Urothelium cell line (cell line): ENCODE results near the gene COL18A1.

ENCODE experiments used
- DNase-seq: peaks from one replicate; pipeline ENCODE4 v3.0.0; 2011; ENCODE audit warnings: low spot score, mixed read lengths
- FAIRE-seq: peaks from 2 replicates; lab custom pipeline; 2011; peaks lifted over from hg19 to GRCh38; lab: Jason Lieb, UNC

The COL18A1 gene

DNA sequence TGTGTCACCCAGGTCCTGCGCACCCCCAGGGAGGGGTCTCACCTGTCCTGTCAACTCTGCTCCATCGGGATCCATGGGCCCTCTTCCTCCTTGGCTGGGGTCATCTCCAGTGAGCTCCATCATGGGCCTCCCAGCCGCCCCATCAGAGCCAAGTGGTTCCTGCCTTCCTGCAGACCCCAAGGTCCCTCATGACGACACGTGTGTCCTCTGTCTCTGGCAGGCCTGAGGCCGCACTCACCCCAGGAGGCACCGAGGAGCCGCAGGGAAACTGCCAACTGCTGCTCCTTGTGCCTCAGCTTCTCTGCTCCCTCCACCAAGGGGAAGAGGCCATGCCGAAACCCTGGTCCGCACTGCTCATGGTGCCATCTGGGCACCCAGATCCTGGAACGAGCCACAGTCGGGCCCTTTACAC is 46.8 kb downstream of the COL18A1 start:
- FAIRE-seq (no peak), DNase-seq (no peak)

DNA sequence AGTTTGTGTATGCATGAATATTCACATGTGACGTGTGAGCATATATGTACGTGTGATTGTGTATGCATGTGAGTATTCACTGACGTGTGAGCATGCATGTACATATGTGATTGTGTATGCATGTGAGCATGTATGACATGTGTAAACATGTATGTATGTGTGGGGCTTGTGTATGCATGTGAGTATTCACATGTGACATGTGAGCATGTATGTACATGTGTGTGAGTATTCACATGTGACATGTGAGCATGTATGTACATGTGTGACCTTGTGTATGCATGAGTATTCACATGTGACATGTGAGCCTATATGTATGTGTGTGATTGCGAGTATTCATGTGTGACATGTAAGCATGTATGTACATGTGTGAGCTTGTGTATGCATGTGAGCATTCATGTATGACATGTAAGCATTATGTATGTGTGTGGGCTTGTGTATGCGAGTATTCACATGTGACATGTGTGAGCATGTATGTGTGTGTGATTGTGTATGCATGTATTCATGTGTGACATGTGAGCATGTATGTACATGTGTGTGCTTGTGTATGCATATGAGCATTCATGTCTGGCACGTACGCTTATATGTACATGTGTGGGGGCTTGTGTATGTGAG is 47.8 kb downstream of the COL18A1 start:
- DNase-seq (no peak), FAIRE-seq (peak; percentile 98)

DNA sequence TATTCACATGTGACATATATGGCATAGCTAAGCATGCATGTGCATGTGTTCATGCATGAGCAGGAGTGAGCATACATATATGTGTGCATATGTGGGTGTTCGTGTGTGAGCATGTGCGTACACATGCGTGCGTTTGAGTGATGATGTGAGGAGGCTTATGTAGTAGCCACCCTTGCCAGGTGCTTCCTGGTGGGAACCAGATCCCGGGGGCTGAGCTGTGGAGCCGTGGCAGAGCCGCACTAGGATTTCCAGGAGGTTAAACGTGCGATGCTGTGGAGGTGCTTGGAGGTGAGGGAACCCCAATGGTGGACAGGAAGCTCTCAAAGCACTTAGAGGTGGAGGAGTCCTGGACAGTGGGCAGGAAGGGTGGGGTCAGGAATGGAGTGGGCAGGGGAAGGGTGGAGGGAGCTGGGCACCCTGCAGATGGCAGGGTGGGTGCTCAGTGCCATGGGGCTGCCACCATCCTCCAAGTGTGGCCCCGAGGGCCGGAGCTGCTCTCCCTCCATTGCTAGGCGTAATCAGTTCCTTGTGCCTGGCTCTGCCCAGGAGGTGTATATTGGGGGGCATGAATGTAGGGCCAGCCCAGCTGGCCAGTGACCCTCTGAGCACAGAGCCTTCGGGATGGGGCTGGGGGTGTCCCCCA is 48.5 kb downstream of the COL18A1 start:
- DNase-seq (no peak), FAIRE-seq (no peak)

DNA sequence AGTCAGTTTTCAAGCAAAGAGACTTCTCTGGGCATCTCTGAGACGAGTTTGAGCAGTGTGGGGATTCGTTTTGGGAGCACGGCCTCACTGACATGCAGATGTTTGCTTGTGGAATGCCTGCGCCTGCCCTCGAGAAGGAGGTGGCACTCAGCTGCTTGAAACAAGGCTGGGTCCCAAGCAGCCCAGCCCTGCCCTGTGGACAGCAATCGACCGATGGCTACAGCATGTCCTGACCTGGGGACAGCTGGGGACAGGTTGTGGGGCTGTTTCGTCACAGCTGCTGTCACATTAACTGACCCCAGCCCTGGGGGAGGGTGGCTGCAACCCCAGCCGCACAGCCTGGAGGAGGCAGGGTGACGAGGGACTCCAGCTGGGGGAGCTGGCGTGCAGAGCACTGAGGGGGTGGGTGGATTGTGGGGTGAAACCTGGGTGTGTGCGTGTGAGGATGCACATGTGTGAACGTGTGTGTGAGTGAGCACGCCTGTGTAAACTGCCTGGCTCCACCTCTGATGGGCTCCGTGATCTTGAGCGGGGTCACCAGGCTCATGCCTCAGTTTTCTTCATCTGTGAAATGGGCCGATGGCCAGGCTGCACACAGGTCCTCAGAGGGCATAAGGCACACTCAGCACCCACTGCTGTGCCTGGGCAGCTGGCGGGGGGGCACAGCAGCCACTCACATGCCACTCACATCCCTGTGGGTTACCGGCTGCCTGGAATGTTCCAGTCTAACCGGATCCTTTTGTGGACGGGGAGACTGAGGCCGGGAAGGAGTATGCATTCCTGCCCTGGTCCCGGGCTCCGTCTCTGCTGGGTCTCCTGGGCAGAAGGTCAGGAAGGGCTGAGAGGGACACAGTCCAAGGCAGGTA is 49.3 kb downstream of the COL18A1 start:
- DNase-seq = no peak
- FAIRE-seq = peak; percentile 79

DNA sequence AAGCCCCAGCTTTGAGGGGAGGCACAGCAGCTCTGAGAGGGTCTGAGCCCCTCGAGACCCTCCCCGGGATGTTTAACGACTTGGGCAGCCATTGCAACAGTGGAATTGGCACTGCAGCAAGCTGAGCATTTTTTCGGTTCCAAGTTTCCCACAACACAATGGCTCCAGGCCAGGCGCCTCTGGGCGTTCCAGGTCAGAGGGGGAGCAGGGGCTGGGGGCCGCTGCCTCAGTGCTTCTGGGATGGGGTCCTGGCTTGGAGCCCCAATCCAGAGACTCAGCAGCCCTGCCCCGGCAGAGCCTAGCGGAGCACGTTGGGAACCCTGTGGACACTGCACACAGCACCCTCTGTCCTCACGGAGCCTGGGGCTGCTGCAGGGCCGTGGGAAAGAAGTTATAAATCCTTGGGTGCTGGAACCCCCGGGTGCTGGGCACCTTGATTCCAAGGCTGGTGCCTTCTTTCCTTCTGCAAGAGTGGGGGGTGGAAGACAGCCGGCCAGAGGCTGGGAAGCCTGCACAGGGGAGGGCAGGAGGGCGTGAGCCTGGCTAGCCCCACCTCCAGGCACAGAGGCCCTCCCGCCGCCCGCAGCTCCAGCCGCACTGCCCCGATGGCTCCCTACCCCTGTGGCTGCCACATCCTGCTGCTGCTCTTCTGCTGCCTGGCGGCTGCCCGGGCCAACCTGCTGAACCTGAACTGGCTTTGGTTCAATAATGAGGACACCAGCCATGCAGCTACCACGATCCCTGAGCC is 50.1 kb downstream of the COL18A1 start:
- FAIRE-seq = peak; percentile 86
- peak; percentile 85 for DNase-seq

DNA sequence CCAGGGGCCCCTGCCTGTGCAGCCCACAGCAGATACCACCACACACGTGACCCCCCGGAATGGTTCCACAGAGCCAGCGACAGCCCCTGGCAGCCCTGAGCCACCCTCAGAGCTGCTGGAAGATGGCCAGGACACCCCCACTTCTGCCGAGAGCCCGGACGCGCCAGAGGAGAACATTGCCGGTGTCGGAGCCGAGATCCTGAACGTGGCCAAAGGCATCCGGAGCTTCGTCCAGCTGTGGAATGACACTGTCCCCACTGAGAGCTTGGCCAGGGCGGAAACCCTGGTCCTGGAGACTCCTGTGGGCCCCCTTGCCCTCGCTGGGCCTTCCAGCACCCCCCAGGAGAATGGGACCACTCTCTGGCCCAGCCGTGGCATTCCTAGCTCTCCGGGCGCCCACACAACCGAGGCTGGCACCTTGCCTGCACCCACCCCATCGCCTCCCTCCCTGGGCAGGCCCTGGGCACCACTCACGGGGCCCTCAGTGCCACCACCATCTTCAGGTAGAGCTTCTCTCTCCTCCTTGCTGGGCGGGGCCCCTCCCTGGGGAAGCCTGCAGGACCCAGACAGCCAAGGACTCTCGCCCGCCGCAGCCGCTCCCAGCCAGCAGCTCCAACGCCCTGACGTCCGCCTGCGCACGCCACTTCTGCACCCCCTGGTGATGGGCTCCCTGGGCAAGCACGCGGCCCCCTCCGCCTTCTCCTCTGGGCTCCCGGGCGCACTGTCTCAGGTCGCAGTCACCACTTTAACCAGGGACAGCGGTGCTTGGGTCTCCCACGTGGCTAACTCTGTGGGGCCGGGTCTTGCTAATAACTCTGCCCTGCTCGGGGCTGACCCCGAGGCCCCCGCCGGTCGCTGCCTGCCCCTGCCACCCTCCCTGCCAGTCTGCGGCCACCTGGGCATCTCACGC is 51.0 kb downstream of the COL18A1 start:
- DNase-seq (no peak), FAIRE-seq (no peak)

DNA sequence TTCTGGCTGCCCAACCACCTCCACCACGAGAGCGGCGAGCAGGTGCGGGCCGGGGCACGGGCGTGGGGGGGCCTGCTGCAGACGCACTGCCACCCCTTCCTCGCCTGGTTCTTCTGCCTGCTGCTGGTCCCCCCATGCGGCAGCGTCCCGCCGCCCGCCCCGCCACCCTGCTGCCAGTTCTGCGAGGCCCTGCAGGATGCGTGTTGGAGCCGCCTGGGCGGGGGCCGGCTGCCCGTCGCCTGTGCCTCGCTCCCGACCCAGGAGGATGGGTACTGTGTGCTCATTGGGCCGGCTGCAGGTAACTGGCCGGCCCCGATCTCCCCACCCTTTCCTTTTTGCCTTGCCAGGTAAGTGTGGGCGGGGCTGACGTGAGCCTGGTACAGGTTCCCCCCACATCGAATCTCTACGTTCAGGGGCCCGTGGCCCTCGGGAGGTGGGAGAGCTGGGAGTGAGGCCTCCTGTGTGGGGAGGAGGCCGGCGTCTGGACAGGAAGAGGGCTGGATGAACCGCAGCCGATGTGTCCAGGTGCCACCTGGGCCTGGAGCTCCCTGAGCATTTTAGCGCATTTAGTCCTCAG is 51.7 kb downstream of the COL18A1 start:
- no peak for FAIRE-seq
- DNase-seq = no peak

DNA sequence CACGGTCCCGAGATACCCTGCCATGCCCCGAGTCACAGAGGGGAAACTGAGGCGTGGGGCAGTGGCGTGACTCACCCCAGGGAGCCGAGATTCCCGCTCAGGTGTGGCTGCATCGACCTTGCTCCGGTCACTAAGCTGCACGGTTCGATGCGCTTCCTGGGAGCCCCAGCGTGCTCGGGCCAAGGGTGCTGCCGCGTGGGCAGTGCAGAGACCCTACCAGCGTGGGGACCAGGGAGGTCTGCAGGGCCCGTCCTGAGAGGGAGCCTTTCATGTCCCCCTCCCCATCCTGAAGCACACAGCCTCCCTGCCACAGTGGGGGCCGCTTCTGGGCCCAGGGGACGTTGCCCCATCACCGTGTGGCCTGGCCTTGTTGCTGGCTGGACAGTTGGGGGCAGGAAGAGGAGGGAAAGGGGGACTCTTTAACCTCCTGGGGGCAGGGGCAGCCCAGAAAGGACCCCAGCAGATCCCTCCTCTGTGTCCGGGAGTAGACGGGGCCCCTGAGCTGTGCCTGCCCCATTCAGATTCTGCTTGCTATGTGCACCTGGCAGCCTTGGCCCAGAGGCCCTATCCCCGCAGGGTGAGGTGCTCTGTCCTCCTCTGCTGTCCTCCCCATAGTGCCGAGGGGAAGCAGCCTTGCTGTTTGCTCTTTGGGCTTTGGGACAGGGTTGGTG is 52.3 kb downstream of the COL18A1 start:
- FAIRE-seq = no peak
- no peak for DNase-seq

DNA sequence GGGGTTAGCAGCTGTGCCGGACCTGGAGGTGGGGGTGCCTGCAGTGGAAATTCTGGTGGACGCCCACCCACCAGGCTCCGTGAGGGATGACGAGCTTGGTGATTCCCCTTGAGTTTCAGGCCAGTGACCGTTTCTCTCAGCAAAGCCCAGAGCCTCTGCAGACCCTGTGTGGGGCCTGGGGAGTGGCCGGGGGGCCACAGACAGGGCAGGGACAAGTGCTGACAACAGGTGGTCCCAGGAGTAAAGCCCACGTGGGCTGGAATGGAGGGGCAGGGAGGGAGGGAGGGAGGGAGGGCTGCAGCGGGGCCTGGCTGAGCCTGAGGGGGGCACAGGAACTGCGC is 52.8 kb downstream of the COL18A1 start:
- FAIRE-seq (no peak), DNase-seq (no peak)

DNA sequence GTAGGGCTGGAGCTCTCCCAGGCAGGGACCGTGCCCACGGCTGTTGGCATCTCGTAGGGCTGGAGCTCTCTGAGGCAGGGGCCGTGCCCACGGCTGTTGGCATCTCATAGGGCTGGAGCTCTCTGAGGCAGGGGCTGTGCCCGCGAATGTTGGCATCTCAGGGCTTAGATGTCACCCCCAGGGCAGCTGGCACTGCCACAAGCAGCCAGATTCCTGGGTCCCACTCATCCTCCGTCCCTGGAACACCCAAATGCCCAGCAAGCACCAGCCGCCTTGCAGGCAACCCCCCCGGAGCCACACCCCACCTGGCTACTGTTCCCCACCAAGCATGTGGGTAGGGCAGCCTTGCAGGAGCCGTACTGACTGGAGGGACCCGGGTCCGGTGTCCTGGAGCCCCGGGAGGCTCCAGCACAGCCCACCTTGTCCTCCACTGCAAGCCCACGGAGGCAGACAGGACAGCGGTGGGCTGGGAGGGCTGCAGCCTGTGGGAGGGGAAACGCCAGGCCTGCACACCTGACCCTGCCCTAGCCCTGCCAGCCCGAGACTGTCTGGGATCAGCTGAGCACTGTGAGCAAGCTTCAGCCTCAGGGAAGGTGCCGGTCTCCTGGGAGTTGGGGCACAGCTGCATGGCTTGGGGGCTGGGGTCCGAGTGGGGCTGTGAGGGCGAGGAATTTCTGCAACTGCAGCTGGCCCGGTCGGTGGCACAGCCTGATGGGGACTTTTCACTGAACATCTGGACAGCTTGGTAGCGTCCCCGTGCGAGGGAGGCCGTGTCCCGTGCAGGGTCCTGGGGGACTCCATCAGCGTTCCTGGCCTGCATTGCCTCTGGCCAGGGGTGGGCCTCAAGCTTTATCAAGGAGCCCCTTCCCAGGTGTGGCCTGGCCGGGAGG is 53.6 kb downstream of the COL18A1 start:
- DNase-seq = no peak
- FAIRE-seq = no peak

DNA sequence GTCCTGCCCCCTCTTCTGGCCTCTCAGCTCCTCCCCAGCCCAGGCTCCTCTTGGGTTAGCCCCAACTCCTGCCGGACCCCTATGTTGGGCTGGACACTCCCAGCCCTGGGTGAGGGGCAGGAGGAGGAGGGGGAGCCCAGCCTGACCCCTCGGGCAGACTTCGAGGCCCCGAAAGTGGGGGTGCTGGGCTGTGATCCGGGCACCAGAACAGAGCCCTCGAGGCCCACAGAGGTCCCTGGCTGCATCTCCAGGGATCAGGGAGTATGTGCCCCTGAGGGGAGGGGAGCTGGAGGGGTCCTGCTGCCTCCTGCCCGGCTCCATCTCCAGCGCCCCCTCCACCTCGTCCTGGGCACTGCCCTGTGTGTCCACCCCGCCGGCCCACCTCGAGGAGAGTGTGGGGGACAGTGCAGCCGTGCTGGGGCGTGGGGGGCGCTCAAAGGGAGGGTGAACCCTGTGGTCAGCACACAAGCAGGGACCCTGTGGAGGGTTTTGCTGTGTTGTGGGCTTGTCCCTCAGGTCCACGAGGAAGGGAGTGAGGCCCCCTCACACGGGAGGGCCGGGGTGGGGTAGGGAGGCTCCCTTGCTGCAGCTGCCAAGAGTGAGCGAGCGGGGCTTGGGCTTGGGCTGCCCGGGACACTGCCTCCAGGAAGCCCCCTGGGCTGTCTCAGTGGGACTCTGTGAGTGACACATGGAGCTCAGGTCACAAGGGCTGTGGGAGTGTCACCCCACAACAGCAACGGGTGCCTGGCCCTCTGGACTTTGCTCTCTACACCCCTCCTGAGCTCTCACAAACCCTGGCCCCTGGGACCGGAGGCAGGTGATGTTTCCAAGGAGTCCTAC is 54.4 kb downstream of the COL18A1 start:
- DNase-seq (no peak), FAIRE-seq (no peak)

DNA sequence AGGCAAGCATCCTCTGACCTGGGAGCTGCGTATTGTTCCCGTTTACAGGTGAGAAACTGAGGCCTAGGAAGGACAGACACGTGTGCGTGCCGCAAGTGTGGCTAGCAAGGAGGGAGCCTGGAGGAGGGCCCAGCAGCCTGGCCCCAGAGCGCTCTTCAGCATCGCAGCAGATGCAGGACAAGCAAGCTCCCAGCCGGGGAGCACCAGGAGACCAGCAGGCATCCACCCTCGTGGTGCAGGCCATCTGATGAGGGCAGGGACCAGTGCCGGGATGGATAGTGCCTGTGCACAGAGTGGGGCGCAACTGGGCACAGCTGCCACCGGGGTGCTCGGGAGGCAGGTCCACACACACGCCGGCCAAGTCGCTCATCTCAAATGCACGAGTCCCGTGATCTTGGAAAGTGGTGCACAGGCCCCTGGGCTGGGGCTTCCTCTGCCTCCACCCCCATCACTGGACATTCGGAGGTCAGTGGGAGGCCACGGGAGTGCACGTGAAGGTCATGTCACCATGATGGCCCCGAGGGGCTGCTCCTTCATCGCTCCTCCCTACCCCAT is 55.1 kb downstream of the COL18A1 start:
- FAIRE-seq (peak; percentile 40), DNase-seq (no peak)

DNA sequence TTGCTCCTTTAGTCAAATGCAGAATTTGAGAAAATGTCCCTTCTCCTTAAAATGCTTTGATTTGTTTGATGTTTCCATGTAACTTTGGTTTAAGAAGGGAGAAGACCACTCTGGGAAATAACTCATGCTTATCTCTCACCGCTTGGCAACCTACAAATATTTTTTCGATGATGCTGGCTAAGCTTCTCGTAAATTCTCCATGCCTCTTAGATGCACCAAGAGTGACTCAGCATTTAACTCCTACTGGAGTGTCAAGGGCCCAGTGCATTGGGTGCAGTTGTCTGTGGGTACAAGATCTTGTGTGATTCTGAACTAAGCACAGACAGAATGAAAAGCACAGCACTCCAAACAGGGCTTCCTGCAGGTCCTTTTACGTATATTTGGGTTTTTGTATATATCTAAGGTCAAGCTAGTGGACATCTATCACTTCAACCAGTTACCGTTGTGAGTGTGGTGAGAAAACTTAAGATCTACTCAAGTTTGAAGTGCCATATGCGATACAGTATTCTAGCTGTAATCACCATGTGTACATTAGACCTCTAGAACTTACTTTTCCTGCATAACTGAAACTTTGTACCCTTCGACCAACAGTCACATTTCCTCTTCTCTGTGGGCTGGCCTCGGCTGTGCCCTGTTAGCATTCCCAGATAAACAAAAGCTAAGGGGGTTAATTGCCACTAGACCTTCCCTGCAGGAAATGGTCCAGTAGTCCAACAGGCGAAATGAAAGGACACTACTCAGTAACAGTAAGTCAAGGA is 55.8 kb downstream of the COL18A1 start:
- FAIRE-seq = no peak
- peak; percentile 56 for DNase-seq

DNA sequence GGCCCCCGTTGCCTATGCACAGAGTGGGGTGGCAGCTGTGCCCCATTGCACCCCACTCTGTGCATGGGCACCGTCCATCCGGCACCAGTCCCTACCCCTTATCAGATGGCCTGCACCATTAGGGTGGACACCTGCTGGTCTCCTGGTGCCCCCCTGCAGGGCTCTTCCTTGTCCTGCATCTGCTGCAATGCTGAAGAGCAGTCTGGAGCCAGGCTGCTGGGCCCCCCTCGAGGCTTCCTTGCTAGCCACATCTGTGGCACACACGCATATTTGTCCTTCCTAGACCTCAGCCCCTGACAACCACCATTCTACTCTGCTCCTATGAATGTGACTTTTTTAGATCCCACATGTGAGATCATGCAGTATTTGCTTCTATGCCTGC is 56.4 kb downstream of the COL18A1 start:
- DNase-seq (no peak), FAIRE-seq (no peak)

DNA sequence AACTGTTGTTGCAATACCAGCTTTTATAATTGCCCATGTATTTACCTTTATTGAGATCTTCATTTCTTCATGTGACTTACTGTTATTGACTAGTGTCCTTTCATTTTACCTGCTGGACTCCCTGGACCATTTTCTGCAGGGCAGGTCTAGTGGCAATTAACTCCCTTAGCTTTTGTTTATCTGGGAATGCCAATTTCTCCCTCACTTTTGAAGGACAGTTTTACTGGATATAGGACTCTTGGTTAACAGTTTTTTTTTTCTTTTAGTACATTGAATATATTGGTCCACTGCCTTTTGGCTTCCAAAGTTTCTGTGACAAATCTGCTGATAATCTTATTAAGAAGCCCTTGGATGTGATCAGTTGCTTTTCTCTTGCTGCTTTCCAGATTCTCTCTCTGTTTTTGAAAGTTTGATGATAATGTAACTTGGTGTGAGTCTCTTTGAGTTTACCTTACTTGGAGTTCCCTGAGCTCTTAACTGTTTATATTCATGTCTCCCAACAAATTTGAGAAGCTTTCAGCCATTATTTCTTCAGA is 56.9 kb downstream of the COL18A1 start:
- FAIRE-seq (no peak), DNase-seq (no peak)

DNA sequence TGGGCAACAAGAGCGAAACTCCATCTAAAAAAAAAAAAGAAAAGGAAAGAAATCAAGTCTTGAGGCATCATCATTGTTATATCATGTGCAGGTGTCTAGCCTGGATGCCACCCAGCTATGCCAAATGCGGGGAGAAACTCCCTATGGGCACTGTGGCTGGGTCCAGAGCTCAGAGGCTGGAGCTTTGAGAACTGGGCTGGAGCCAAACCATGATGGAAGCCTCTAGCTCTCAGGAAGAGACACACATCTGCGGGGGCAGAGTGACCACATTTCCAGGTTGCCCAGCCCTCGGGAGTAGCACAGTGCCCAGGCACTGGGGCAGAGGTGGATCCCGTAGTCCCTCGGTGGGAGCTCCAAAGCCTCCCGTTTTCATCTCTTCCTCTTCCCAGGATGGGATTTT is 58.9 kb downstream of the COL18A1 start:
- DNase-seq (no peak), FAIRE-seq (no peak)
